BJ (cell line): Measurements from ENCODE around the gene FBXW7. TPM values are rescaled to one million over a fixed set of nuclear protein-coding genes. Genes with fewer than 3 reads are reported as not detected.
A peak's percentile ranks its signal among the peaks of the same experiment; 100 is the strongest.

ENCODE experiments used
- CTCF ChIA-PET: fragments of 350-600 bp; formaldehyde crosslinking; extraction: SDS; loops from one replicate; lab custom pipeline; 2021; ENCODE audit warnings: antibody characterized with exemption, inconsistent platforms; lab: Yijun Ruan, JAX
- POLR2A ChIA-PET: fragments of 300-600 bp; sonication (Branson Sonifier 250); formaldehyde crosslinking; extraction: SDS; loops from one replicate; lab custom pipeline; 2021; ENCODE audit warnings: antibody characterized with exemption; lab: Charles Lee
- DNase-seq: peaks from one replicate; pipeline ENCODE4 v3.0.0-alpha.2; 2011; ENCODE audit warnings: low read depth
- H3K27me3 ChIP-seq: 2 replicates; pipeline ENCODE4 v1.6.0; 2011; ENCODE audit warnings: low read length; ENCODE audit not compliant: control insufficient read depth, insufficient read depth
- H3K36me3 ChIP-seq: 2 replicates; pipeline ENCODE4 v1.5.1; 2011; ENCODE audit warnings: low read length; ENCODE audit not compliant: control insufficient read depth, insufficient read depth
- H3K4me3 ChIP-seq: 2 replicates; pipeline ENCODE4 v1.5.1; 2011; ENCODE audit warnings: low read depth, mild to moderate bottlenecking, control low read depth, low read length
- CTCF ChIP-seq: IDR thresholded peaks from 2 replicates; pipeline ENCODE4 v1.5.1; 2011; ENCODE audit warnings: low read depth, mild to moderate bottlenecking, control low read depth, inconsistent platforms, low read length, moderate library complexity; ENCODE audit not compliant: insufficient read depth
- polyA plus RNA-seq: library from polyadenylated mRNA; depleted of rRNA; stranded (reverse); fragments of >200 nt; gene quantifications from 2 replicates; pipeline ENCODE4 v1.2.3, GENCODE V29; 2011

FBXW7 gene
- polyA plus RNA-seq, 1 experiment = 4.1 TPM

GRCh38 chr4:152503653-152504290 is 32.1 kb downstream of the FBXW7 start:
- Histone ChIP-seq H3K27me3 (no peaks in the 10 kb centered on the region), H3K36me3 (no peaks in the 10 kb centered on the region), H3K4me3 (no peak overlapping the region)
- no peak for DNase-seq
- ChIA-PET POLR2A (no interaction called here), CTCF (interaction anchor here (1.2 to 11.1 kb wide), 3 partner anchors 49 to 138 kb away, joined by 3 to 168 read pairs (median 3); no protein-coding TSS in a partner anchor)
- TF ChIP-seq CTCF = no peak

- Histone ChIP-seq H3K27me3 (no peaks in the 10 kb centered on the region), H3K4me3 (no peak overlapping the region), H3K36me3 (no peaks in the 10 kb centered on the region)
- TF ChIP-seq CTCF = no peak
- DNase-seq = no peak
- ChIA-PET CTCF (interaction anchor here (1.1 to 11.1 kb wide), 16 partner anchors 11 to 233 kb away, joined by 3 to 168 read pairs (median 6); no protein-coding TSS in a partner anchor), POLR2A (no interaction called here)
Observed at GRCh38 chr4:152501846-152502536, 33.9 kb downstream of the FBXW7 start.

DNA sequence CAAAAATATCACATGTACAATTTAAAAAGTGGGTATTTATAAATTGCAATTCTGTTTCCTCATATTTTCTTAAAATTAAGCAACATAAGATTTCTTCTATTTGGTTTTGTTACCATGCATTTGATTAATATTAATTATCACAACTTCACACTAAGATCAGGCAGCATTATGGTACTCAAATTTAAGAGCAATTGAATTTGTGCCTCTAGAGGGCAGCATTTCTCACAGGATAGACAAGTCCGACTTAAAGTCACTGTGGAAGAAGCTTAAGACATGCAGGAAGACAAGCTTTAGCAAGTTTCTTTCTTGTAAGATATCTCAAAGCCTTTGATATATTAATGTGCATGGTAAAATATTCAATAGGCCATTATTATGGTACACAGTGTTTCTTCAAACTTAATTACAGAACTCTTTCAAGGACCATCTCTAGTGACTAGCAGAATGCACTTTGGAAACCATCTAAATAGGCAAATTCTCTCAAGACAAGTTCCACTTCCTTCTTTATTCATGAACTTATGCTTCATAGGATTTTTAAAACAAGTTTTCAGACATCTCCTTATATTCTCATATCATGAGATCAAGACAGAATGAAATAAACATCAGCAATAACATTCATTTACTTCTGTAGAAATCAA is 35.0 kb downstream of the FBXW7 start:
- H3K4me3 ChIP-seq = no peak overlapping the region
- DNase-seq = peak; percentile 35
- no peaks in the 10 kb centered on the region for H3K27me3 ChIP-seq
- ChIA-PET POLR2A (no interaction called here), CTCF (interaction anchor here (0.5 to 11.1 kb wide), 36 partner anchors 9 to 234 kb away, joined by 3 to 168 read pairs (median 4); no protein-coding TSS in a partner anchor)
- H3K36me3 ChIP-seq = no peaks in the 10 kb centered on the region
- peak; percentile 75 for TF ChIP-seq CTCF

DNA sequence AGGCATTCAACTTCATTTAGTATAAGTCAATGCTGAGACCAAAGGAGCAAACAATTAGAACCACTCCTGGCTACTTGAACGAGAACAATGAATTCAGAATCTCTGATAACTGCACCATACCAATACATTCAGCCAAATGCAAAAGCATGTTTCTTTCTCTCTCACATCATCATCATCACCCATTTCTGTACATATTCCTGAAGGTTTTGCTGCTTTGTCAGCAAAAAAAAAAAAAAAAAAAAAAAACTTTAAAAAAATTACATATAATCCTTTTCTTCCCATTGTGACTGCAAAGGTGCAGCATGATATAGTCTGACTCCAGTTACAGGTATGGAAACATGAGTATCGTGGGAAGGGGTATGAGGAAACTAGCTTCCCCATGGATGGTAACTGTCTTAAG is 35.6 kb downstream of the FBXW7 start:
- POLR2A ChIA-PET = no interaction called here
- Histone ChIP-seq H3K27me3 (no peaks in the 10 kb centered on the region), H3K36me3 (no peaks in the 10 kb centered on the region), H3K4me3 (no peak overlapping the region)
- CTCF ChIA-PET = interaction anchor here (1.0 to 11.1 kb wide), 24 partner anchors 9 to 235 kb away, joined by 3 to 168 read pairs (median 4); partner anchors contain the start of gene FBXW7
- TF ChIP-seq CTCF = no peak
- DNase-seq = no peak

DNA sequence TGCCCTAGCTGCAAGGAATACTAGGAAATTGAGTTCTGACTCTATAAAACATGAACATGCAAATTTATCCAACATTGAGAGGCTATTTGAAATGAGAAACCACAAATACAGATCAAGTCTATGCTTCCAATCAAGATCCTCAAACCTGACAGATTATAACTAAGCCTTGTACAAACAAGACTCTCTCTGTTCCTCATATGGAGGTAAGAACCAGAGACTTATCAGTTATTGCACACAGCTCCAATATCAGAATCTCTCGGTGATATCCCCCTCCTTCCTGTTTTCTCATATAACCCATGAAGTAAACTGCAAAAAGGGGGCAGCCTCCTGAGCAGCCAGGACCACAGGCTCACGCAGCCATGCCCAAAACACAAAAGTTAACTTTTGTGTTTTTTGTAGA is 36.5 kb downstream of the FBXW7 start:
- CTCF ChIA-PET = interaction anchor here (0.8 to 11.1 kb wide), 7 partner anchors 13 to 171 kb away, joined by 3 to 168 read pairs (median 5); partner anchors contain the start of gene FBXW7
- Histone ChIP-seq H3K36me3 (no peaks in the 10 kb centered on the region), H3K4me3 (no peak overlapping the region), H3K27me3 (no peaks in the 10 kb centered on the region)
- no peak for DNase-seq
- no peak for TF ChIP-seq CTCF
- POLR2A ChIA-PET = no interaction called here
